H1 (cell line): Measurements from ENCODE around the gene ZNF462. TPM values are rescaled to one million over a fixed set of nuclear protein-coding genes. Genes with fewer than 3 reads are reported as not detected.

Source experiments
- CTCF ChIA-PET: fragments of 300-600 bp; sonication (Branson Sonifier 250); formaldehyde crosslinking; loops from one replicate; lab custom pipeline; 2021; ENCODE audit not compliant: partially characterized antibody; lab: Charles Lee
- POLR2A ChIA-PET: fragments of 300-600 bp; sonication (Branson Sonifier 250); formaldehyde crosslinking; loops from one replicate; lab custom pipeline; 2021; ENCODE audit warnings: inconsistent platforms; ENCODE audit not compliant: partially characterized antibody; lab: Charles Lee
- DNase-seq, 2 experiments: peaks; one replicate each; pipeline versions ENCODE4 v3.0.0 to v3.0.0-alpha.2; 2010 to 2022; ENCODE audit warnings: low spot score in 2 of 2, low read depth in 1 of 2, mixed read lengths in 1 of 2
- FAIRE-seq: peaks from 2 replicates; lab custom pipeline; 2011; peaks lifted over from hg19 to GRCh38; lab: Jason Lieb, UNC
- H2AFZ ChIP-seq: 2 replicates; pipeline ENCODE4 v1.8.1; 2012; ENCODE audit warnings: low read length, inconsistent platforms
- H2AK5ac ChIP-seq: 2 replicates; pipeline ENCODE4 v1.6.1; 2013; ENCODE audit warnings: low read depth, low read length
- H2BK120ac ChIP-seq: replicated peaks from 2 replicates; pipeline ENCODE3; 2013; ENCODE audit warnings: low read depth, low read length, inconsistent platforms
- H2BK12ac ChIP-seq: 2 replicates; pipeline ENCODE4 v1.6.1; 2013; ENCODE audit warnings: low read depth, low read length
- H2BK15ac ChIP-seq: 2 replicates; pipeline ENCODE4 v1.6.1; 2013; ENCODE audit warnings: low read length
- H2BK20ac ChIP-seq: 2 replicates; pipeline ENCODE4 v1.6.1; 2013; ENCODE audit warnings: low read length
- H2BK5ac ChIP-seq: 2 replicates; pipeline ENCODE4 v1.6.1; 2013; ENCODE audit warnings: low read depth, low read length
- H3K14ac ChIP-seq: 2 replicates; pipeline ENCODE4 v1.6.1; 2013; ENCODE audit warnings: inconsistent platforms; ENCODE audit not compliant: insufficient read length
- H3K18ac ChIP-seq: 2 replicates; pipeline ENCODE4 v1.6.1; 2013; ENCODE audit warnings: low read length; ENCODE audit errors: extremely low read depth
- H3K23ac ChIP-seq: 2 replicates; pipeline ENCODE4 v1.6.1; 2013; ENCODE audit warnings: inconsistent platforms; ENCODE audit not compliant: insufficient read length
- H3K23me2 ChIP-seq: 2 replicates; pipeline ENCODE4 v1.6.1; 2013; ENCODE audit warnings: low read depth, low read length
- H3K27ac ChIP-seq: 2 replicates; pipeline ENCODE4 v1.6.1; 2011; ENCODE audit warnings: low read depth, low read length, inconsistent platforms
- H3K27me3 ChIP-seq, 4 experiments: replicated peaks in 1 of 4; 1 replicate in 1 of 4; 2 replicates in 3 of 4; pipeline versions ENCODE4 v1.6.1 to v1.8.1; 2011 to 2013; ENCODE audit warnings: low read length in 3 of 4, mild to moderate bottlenecking in 3 of 4, inconsistent platforms in 2 of 4, mixed read lengths in 2 of 4, moderate library complexity in 1 of 4; ENCODE audit not compliant: control insufficient read depth in 3 of 4, insufficient read depth in 3 of 4; ENCODE audit errors: extremely low read depth in 1 of 4
- H3K36me3 ChIP-seq, 4 experiments: 2 replicates each; pipeline versions ENCODE4 v1.6.1 to v1.8.1; 2011 to 2013; ENCODE audit warnings: mild to moderate bottlenecking in 4 of 4, low read length in 3 of 4, moderate library complexity in 2 of 4, control low read depth in 1 of 4, inconsistent platforms in 1 of 4; ENCODE audit not compliant: insufficient read depth in 4 of 4, control insufficient read depth in 2 of 4
- H3K4ac ChIP-seq: replicated peaks from 2 replicates; pipeline ENCODE3; 2013; ENCODE audit warnings: low read length, low read depth, mixed read lengths, inconsistent platforms; ENCODE audit not compliant: insufficient read length
- H3K4me1 ChIP-seq, 4 experiments: replicated peaks in 1 of 4; 1 replicate in 1 of 4; 2 replicates in 3 of 4; pipeline versions ENCODE4 v1.6.1 to v1.8.1; 2011 to 2013; ENCODE audit warnings: low read length in 3 of 4, inconsistent platforms in 2 of 4, mixed read lengths in 1 of 4; ENCODE audit not compliant: insufficient read depth in 4 of 4, control insufficient read depth in 3 of 4
- H3K4me2 ChIP-seq, 2 experiments: 2 replicates each; pipeline versions ENCODE4 v1.6.1 to v1.8.1; 2011 to 2013; ENCODE audit warnings: low read depth in 2 of 2, low read length in 2 of 2, control low read depth in 1 of 2, inconsistent platforms in 1 of 2, mild to moderate bottlenecking in 1 of 2; ENCODE audit not compliant: insufficient read depth in 1 of 2
- H3K4me3 ChIP-seq, 4 experiments: fragments of 200-600, 300-600 bp in 1 of 4; sonication (generic), shearing (Covaris generic), sonication (Bioruptor Twin) in 1 of 4; 2 replicates each; pipeline versions ENCODE4 v1.5.1 to v1.8.1; 2011 to 2016; ENCODE audit warnings: low read length in 4 of 4, low read depth in 3 of 4, control low read depth in 2 of 4, inconsistent platforms in 2 of 4, mild to moderate bottlenecking in 2 of 4, mixed read lengths in 1 of 4, moderate library complexity in 1 of 4; ENCODE audit not compliant: insufficient read depth in 2 of 4; ENCODE audit errors: extremely low read depth in 1 of 4
- H3K56ac ChIP-seq: replicated peaks from 2 replicates; pipeline ENCODE3; 2013; ENCODE audit warnings: low read depth, mild to moderate bottlenecking, mixed read lengths, low read length, inconsistent platforms; ENCODE audit not compliant: insufficient read length
- H3K79me1 ChIP-seq: 2 replicates; pipeline ENCODE4 v1.6.1; 2013; ENCODE audit warnings: low read depth, low read length, control low read depth
- H3K79me2 ChIP-seq, 2 experiments: 2 replicates each; pipeline versions ENCODE4 v1.6.1 to v1.8.1; 2012 to 2013; ENCODE audit warnings: low read length in 2 of 2, mild to moderate bottlenecking in 2 of 2, inconsistent platforms in 1 of 2; ENCODE audit not compliant: insufficient read depth in 2 of 2, control insufficient read depth in 1 of 2
- H3K9ac ChIP-seq, 4 experiments: replicated peaks in 1 of 4; 1 replicate in 1 of 4; 2 replicates in 3 of 4; pipeline versions ENCODE4 v1.6.1 to v1.8.1; 2011 to 2013; ENCODE audit warnings: low read depth in 3 of 4, low read length in 3 of 4, control low read depth in 2 of 4, mild to moderate bottlenecking in 2 of 4, moderate library complexity in 2 of 4, inconsistent platforms in 1 of 4; ENCODE audit errors: extremely low read depth in 1 of 4
- H3K9me3 ChIP-seq, 2 experiments: 2 replicates each; pipeline versions ENCODE4 v1.6.1 to v1.8.1; 2012 to 2013; ENCODE audit warnings: mild to moderate bottlenecking in 2 of 2, moderate library complexity in 2 of 2, control low read depth in 1 of 2, inconsistent platforms in 1 of 2, low read depth in 1 of 2, low read length in 1 of 2, mixed read lengths in 1 of 2; ENCODE audit not compliant: insufficient read depth in 2 of 2
- H4K20me1 ChIP-seq, 2 experiments: replicated peaks in 1 of 2; 2 replicates each; pipeline versions ENCODE3 to v1.8.1; 2011 to 2013; ENCODE audit warnings: inconsistent platforms in 2 of 2, low read length in 2 of 2, mild to moderate bottlenecking in 1 of 2; ENCODE audit not compliant: insufficient read depth in 2 of 2, control insufficient read depth in 1 of 2
- H4K5ac ChIP-seq: 2 replicates; pipeline ENCODE4 v1.6.1; 2013; ENCODE audit warnings: low read length, low read depth, mixed read lengths, inconsistent platforms; ENCODE audit not compliant: insufficient read length
- H4K8ac ChIP-seq: 2 replicates; pipeline ENCODE4 v1.8.0; 2013; ENCODE audit warnings: mild to moderate bottlenecking, moderate library complexity, low read length, inconsistent platforms; ENCODE audit not compliant: insufficient read depth; ENCODE audit errors: extremely low read depth
- H4K91ac ChIP-seq: replicated peaks from 2 replicates; pipeline ENCODE3; 2013; ENCODE audit warnings: low read length, mixed read lengths, inconsistent platforms; ENCODE audit not compliant: insufficient read length
- CHD2 ChIP-seq: IDR thresholded peaks from 2 replicates; pipeline ENCODE4 v1.6.1; 2012; ENCODE audit warnings: low read length, improper control_type of control experiment
- CTBP2 ChIP-seq: IDR thresholded peaks from 2 replicates; pipeline ENCODE4 v1.7.0; 2011; ENCODE audit warnings: borderline replicate concordance, mild to moderate bottlenecking, moderate library complexity, mixed read lengths, low read length; ENCODE audit not compliant: insufficient read depth, insufficient read length
- GABPA ChIP-seq: IDR thresholded peaks from 2 replicates; pipeline ENCODE4 v1.6.1; 2011; ENCODE audit warnings: mild to moderate bottlenecking, low read length, moderate library complexity, borderline replicate concordance; ENCODE audit not compliant: insufficient read depth
- RNF2 ChIP-seq: fragments of 200-900, 300-1000 bp; sonication (generic); IDR thresholded peaks from 2 replicates; pipeline ENCODE4 v1.7.1; 2016; ENCODE audit warnings: borderline replicate concordance, low read depth, mild to moderate bottlenecking, antibody characterized with exemption, low read length; ENCODE audit not compliant: poor library complexity, severe bottlenecking; ENCODE audit errors: missing control alignments
- WGBS, 2 experiments: shearing (Covaris generic) in 1 of 2; methylation state at CpG; one replicate each; pipeline versions ENCODE4 v1.1.6 to v1.1.7; 2013 to 2015; ENCODE audit warnings: low lambda C conversion rate in 2 of 2, mixed read lengths in 2 of 2, inconsistent platforms in 1 of 2, low coverage in 1 of 2, missing lambda C conversion rate in 1 of 2; ENCODE audit not compliant: insufficient replicate concordance in 2 of 2, insufficient coverage in 1 of 2, insufficient read length in 1 of 2; ENCODE audit errors: extremely low coverage in 1 of 2, missing lambda C conversion rate in 1 of 2; 5-methylcytosine and 5-hydroxymethylcytosine counted together
- polyA plus RNA-seq, 7 experiments: library from polyadenylated mRNA; depleted of rRNA in 3 of 7; stranded (reverse) in 5 of 7; unstranded in 2 of 7; fragments of >200 nt in 5 of 7; fragments of 200-250 nt in 2 of 7; gene quantifications; 1 replicate in 5 of 7; 2 replicates in 1 of 7; 4 replicates in 1 of 7; pipeline versions ENCODE4 v1.2.1 to v1.2.3, GENCODE V29; 2011 to 2013; ENCODE audit warnings: missing spikeins in 2 of 7, mixed read lengths in 2 of 7
- total RNA-seq: library from RNA; stranded (reverse); fragmentation: NEBNext Ultra II Directional; extraction: Animal tissue kit (Norgen Biotek cat#: 25700); gene quantifications from 2 replicates; pipeline ENCODE4 v1.2.1, GENCODE V29; 2021

Gene ZNF462
- total and polyA plus RNA-seq, 2 of the 8 experiments (the other 6 are each of a cell fraction or from before 2014, with no cell fraction given), result 30.0 to 163 TPM

DNA sequence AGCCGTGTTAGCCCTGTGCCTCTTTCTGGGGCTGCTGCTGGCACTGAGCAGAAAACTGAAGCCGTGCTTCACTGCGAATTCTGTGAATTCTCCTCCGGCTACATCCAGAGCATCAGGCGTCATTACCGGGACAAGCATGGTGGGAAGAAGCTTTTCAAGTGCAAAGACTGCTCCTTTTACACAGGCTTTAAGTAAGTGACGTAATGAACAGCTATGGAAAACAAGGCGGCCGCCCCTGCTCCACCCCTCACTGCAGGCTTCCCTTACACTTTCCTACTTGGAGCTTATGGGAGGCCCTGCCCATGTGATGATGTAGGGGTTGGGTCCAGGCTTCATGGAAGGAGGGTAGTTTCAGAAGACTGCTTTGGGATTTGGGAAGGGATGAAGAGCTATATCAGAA, 109.1 kb downstream of the ZNF462 start:
- H3K9ac ChIP-seq, result no peak overlapping the region
- WGBS, 2 experiments, result 88% methylated on average over 9 of the region's 9 CpGs; no CpG with 5 or more reads in 1 of the 2 experiments
- H3K56ac ChIP-seq, result no peak overlapping the region
- H4K91ac ChIP-seq, result no peak overlapping the region
- no peak overlapping the region for H3K4me2 ChIP-seq
- peaks cover 0 to 22% of the 10 kb centered on the region in 2 experiments; a peak in 2 of 4 replicates for H3K79me2 ChIP-seq
- no peak overlapping the region for H2BK15ac ChIP-seq
- H3K18ac ChIP-seq, result no peak overlapping the region
- no peak overlapping the region for H3K4me3 ChIP-seq
- H3K4ac ChIP-seq, result no peak overlapping the region
- no peaks in the 10 kb centered on the region for H3K23me2 ChIP-seq
- no peaks in the 10 kb centered on the region; a peak in 1 of 4 replicates for H3K9me3 ChIP-seq
- H3K27me3 ChIP-seq, result no peaks in the 10 kb centered on the region
- DNase-seq (no peak), FAIRE-seq (no peak)
- POLR2A ChIA-PET, result interaction anchor here (1.1 kb wide), 1 partner anchor 13 kb away, joined by 3 read pairs; no protein-coding TSS in a partner anchor
- H2BK5ac ChIP-seq, result no peak overlapping the region
- peaks cover 1 to 3% of the 10 kb centered on the region in 2 experiments for H4K20me1 ChIP-seq
- TF ChIP-seq RNF2 (no peak), CTBP2 (no peak), CHD2 (no peak), GABPA (no peak)
- H2BK12ac ChIP-seq, result peak overlapping the region; percentile 20; the same call in 1 of the 2 replicates
- H3K27ac ChIP-seq, result no peak overlapping the region
- no peak overlapping the region for H2BK120ac ChIP-seq
- CTCF ChIA-PET, result interaction anchor here (0.6 to 1.3 kb wide), 5 partner anchors 12 to 704 kb away, joined by 3 to 5 read pairs (median 3); no protein-coding TSS in a partner anchor
- no peak overlapping the region for H4K5ac ChIP-seq
- no peak overlapping the region for H3K23ac ChIP-seq
- H3K79me1 ChIP-seq, result no peaks in the 10 kb centered on the region
- 0 out of 2 replicates have a peak overlapping the region, but pooled peaks have one; percentile 21 for H4K8ac ChIP-seq
- H2BK20ac ChIP-seq, result no peak overlapping the region
- H3K4me1 ChIP-seq, result peaks cover 2 to 22% (median 13%) of the 10 kb centered on the region in 4 experiments
- H2AK5ac ChIP-seq, result no peak overlapping the region
- H3K14ac ChIP-seq, result no peak overlapping the region
- no peak overlapping the region for H2AFZ ChIP-seq
- H3K36me3 ChIP-seq, result peaks cover 19 to 66% (median 49%) of the 10 kb centered on the region in 4 experiments; a peak in 7 of 8 replicates
